Ectodermal cell (in vitro differentiated cells): ENCODE results near the gene SCART1.
"Not testable (repeated sequence)": the region's sequence is repeated elsewhere in the genome, so short reads cannot be mapped to it uniquely, and the experiment has no call there.

Experiments used
- H3K27ac ChIP-seq: 2 replicates; pipeline ENCODE4 v1.7.0; 2013; ENCODE audit warnings: mild to moderate bottlenecking, low read depth, low read length; ENCODE audit not compliant: insufficient read depth, poor library complexity, severe bottlenecking
- H3K27me3 ChIP-seq: 2 replicates; pipeline ENCODE4 v1.7.0; 2013; ENCODE audit warnings: mild to moderate bottlenecking, low read length; ENCODE audit not compliant: insufficient read depth, control insufficient read depth, poor library complexity, severe bottlenecking
- H3K36me3 ChIP-seq: one replicate; pipeline ENCODE4 v1.7.0; 2013; ENCODE audit warnings: low read length; ENCODE audit not compliant: control insufficient read depth, insufficient read depth
- H3K4me1 ChIP-seq: one replicate; pipeline ENCODE4 v1.7.0; 2013; ENCODE audit warnings: low read length; ENCODE audit not compliant: control insufficient read depth, insufficient read depth
- H3K4me3 ChIP-seq: 2 replicates; pipeline ENCODE4 v1.7.0; 2013; ENCODE audit warnings: low read depth, low read length, control low read depth; ENCODE audit not compliant: insufficient read depth
- H3K9me3 ChIP-seq: 2 replicates; pipeline ENCODE4 v1.7.0; 2013; ENCODE audit warnings: mild to moderate bottlenecking, low read length, moderate library complexity; ENCODE audit not compliant: control insufficient read depth
- WGBS, 2 experiments: methylation state at CpG; one replicate each; pipeline ENCODE4 v1.1.7; 2013; ENCODE audit warnings: missing lambda C conversion rate in 2 of 2; 5-methylcytosine and 5-hydroxymethylcytosine counted together

SCART1 gene

DNA sequence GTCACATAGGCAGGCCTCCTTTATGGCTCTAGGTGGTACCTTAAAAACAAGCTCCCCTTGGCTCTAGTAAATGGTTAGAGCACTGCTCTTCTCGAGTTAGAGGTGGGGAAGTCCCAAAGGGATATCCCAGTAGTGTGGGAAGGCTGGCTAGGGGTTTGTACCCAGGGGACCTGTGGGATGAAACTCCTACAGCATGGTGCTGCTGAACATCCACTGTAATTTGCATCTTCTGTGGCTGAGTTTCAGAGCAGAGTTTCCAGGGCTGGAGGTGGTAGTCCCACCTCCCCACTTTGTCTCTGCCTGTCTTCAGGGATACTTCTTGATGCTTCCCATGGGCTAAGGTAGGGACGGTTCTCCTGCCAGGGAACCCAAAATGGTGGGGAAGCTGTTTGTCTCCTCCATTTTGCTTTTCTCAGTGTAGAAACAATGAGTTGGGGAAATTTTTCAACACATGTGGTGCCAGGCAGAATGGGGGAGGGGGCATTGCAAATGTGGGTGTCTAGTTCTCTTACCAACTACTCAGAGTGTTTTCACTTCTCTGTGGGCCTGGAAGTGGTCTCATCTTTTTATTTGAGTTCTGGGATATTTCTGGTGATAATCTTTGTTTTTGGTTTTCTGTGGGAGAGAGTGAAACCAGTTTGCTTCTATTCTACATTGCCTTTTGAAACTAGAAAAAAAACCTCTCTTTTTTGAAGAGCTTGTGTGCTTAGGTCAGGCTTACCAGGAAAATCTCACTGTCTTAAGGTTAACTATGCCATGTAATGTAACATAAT, 36.3 kb downstream of the SCART1 start:
- Histone ChIP-seq H3K27me3 (no peaks in the 10 kb centered on the region), H3K36me3 (no peaks in the 10 kb centered on the region), H3K9me3 (no peaks in the 10 kb centered on the region), H3K4me3 (no peak overlapping the region), H3K27ac (no peak overlapping the region), H3K4me1 (no peaks in the 10 kb centered on the region)
- 47 to 49% methylated on average over 2 of the region's 2 CpGs for WGBS, 2 experiments

DNA sequence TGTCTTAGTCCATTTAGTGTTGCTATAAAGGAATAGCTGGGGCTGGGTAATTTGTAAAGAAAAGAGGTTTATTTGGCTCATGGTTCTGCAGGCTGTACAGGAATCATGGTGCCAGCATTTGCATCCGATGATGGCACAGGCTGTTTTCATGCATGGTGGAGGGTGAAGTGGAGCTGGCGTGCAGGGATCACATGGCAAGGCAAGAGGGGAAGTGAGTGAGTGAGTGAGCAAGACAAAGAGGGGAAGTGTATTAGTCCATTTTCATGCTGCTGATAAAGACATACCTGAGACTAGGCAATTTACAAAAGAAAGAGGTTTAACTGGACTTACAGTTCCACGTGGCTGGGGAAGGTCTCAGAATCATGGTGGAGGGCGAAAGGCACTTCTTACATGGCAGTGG, 39.8 kb downstream of the SCART1 start:
- H3K27ac ChIP-seq, H3K9me3 ChIP-seq, H3K36me3 ChIP-seq, H3K4me1 ChIP-seq, H3K4me3 ChIP-seq, H3K27me3 ChIP-seq: not testable (repeated sequence)
- WGBS, 2 experiments = 55 to 57% methylated on average over 4 of the region's 4 CpGs

DNA sequence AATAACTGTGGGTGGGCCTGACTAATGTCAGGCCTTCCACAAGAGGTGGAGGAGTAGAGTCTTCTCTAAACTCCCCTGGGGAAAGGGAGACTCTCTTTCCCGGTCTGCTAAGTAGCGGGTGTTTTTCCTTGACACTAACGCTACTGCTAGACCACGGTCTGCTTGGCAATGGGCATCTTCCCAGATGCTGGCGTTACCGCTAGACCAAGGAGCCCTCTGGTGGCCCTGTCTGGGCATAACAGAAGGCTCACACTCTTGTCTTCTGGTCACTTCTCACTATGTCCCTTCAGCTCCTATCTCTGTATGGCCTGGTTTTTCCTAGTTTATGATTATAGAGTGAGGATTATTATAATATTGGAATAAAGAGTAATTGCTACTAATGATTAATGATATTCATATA, 43.6 kb downstream of the SCART1 start:
- not testable (repeated sequence) for H3K36me3 ChIP-seq, H3K27me3 ChIP-seq, H3K27ac ChIP-seq, H3K4me1 ChIP-seq, H3K9me3 ChIP-seq, H3K4me3 ChIP-seq
- WGBS, 2 experiments = 60 to 64% methylated on average over 6 of the region's 6 CpGs

DNA sequence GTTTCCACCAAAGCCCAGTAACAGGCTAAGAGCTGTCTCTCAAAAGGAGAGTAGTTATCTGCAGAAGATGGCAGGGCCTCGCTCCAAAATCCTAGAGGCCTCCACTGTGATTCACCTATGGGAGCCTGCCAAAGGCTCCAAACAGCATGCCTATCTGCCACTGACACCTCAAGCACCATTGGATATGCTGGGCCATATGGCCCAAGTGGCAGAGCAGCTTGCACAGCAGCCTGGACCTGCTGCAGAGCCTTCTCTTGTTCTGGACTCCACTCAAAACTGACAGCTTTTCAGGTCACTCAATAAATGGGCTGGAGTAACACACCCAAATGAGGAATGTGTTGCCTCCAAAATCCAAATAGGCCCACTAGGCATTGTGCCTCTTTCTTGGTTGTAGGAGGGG, 45.4 kb downstream of the SCART1 start:
- not testable (repeated sequence) for H3K9me3 ChIP-seq, H3K4me1 ChIP-seq, H3K27me3 ChIP-seq, H3K27ac ChIP-seq, H3K36me3 ChIP-seq, H3K4me3 ChIP-seq
- WGBS, 2 experiments = 36 to 48% methylated on average over 1 of the region's 1 CpG

GRCh38 chr10:133500897-133501296, 47.2 kb downstream of the SCART1 start:
- H3K4me3 ChIP-seq, H3K9me3 ChIP-seq, H3K36me3 ChIP-seq, H3K27me3 ChIP-seq, H3K27ac ChIP-seq, H3K4me1 ChIP-seq: not testable (repeated sequence)
- 65 to 75% methylated on average over 4 of the region's 4 CpGs for WGBS, 2 experiments

DNA sequence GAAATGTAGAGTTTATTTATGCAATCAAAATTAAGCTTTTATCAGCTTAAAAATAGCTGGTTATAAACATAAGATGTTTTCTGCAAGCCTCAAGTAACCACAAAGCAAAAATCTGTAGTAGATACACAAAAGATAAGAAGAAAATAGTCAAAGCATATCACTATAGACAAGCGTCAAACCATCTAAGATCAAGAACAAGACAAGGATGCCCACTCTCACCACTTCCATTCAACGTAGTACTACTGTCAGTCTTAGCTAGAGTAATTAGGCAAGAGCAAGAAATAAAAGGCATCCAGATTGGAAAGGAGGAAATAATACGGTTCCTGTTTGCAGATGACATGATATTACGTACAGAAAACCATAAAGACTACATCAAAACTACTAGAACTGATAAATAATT, 56.0 kb downstream of the SCART1 start:
- H3K27me3 ChIP-seq = no peaks in the 10 kb centered on the region
- no peak overlapping the region for H3K27ac ChIP-seq
- no peak overlapping the region for H3K4me3 ChIP-seq
- H3K9me3 ChIP-seq = peaks cover 24% of the 10 kb centered on the region
- WGBS, 2 experiments = 70 to 80% methylated on average over 3 to 4 of the region's 4 CpGs
- no peaks in the 10 kb centered on the region for H3K36me3 ChIP-seq
- H3K4me1 ChIP-seq = no peaks in the 10 kb centered on the region

DNA sequence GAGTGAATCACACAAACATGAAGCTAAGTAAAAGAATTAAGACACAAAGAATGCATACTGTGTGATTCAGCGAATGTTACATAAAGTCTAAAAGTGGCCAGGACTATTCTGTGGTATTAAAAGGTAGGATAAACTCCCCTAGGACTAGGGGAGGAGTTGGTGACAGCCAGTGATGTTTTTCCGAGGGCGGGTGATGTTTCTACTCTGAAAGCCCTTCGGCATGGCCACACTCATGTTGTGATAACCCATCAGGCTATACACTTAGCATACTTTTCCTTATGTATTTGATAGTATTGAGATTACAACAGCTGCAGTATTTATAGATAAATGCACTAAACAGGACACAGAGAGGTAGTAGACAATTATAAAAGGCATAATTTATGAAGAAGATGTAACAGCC, 57.7 kb downstream of the SCART1 start:
- Histone ChIP-seq H3K27ac (no peak overlapping the region), H3K4me3 (no peak overlapping the region), H3K27me3 (no peaks in the 10 kb centered on the region), H3K4me1 (no peaks in the 10 kb centered on the region), H3K36me3 (no peaks in the 10 kb centered on the region), H3K9me3 (peaks cover 22% of the 10 kb centered on the region)
- WGBS, 2 experiments = 68 to 72% methylated on average over 3 to 4 of the region's 4 CpGs

- H3K36me3 ChIP-seq = no peaks in the 10 kb centered on the region
- H3K4me3 ChIP-seq = no peak overlapping the region
- WGBS, 2 experiments = 40 to 62% methylated on average over 1 to 2 of the region's 4 CpGs
- no peak overlapping the region for H3K27ac ChIP-seq
- no peaks in the 10 kb centered on the region for H3K27me3 ChIP-seq
- H3K9me3 ChIP-seq = peaks cover 18% of the 10 kb centered on the region
- no peaks in the 10 kb centered on the region for H3K4me1 ChIP-seq
Measured at GRCh38 chr10:133511907-133512528, 58.3 kb downstream of the SCART1 start.

DNA sequence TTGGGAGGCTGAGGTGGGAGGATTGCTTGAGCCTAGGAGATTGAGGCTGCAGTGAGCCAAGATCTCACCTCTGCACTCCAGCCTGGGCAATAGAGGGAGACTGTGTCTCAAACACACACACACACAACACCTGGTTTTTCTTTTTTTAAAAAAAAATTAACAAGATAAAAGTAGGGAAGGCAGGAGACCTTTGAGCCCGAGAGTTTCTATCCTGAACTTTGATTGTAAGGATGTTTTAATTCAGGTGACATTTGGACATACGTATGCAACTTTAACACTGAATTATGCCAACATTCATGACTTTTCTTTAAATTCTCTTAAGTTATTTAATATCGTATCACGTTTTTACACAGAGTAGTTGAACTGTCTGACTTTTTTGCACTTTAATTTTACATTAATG, 61.7 kb downstream of the SCART1 start:
- H3K27ac ChIP-seq = no peak overlapping the region
- no peaks in the 10 kb centered on the region for H3K27me3 ChIP-seq
- no peaks in the 10 kb centered on the region for H3K4me1 ChIP-seq
- H3K4me3 ChIP-seq = no peak overlapping the region
- H3K36me3 ChIP-seq = no peaks in the 10 kb centered on the region
- peaks cover 16% of the 10 kb centered on the region for H3K9me3 ChIP-seq
- WGBS, 2 experiments = 66 to 80% methylated on average over 1 to 4 of the region's 4 CpGs

GRCh38 chr10:133516057-133516456, 62.3 kb downstream of the SCART1 start:
- Histone ChIP-seq H3K4me1 (no peaks in the 10 kb centered on the region), H3K36me3 (no peaks in the 10 kb centered on the region), H3K9me3 (peaks cover 19% of the 10 kb centered on the region), H3K4me3 (no peak overlapping the region), H3K27me3 (no peaks in the 10 kb centered on the region), H3K27ac (no peak overlapping the region)
- 53 to 58% methylated on average over 4 of the region's 4 CpGs for WGBS, 2 experiments
